Upper lobe of left lung (tissue), 6 donors: Measurements from ENCODE around the gene CD99L2. TPM values are rescaled to one million over a fixed set of nuclear protein-coding genes. Genes with fewer than 3 reads are reported as not detected.

Experiments used
- ATAC-seq, 2 donors: fragments of 200-7000 bp; cut with Tn5 transposase; one replicate each; pipeline ENCODE4 v1.9.1; 2022; ENCODE audit warnings: mild to moderate bottlenecking in 2 of 2, moderate library complexity in 2 of 2; ENCODE audit not compliant: low FRiP score in 2 of 2
- DNase-seq, 2 donors: peaks; one replicate each; pipeline ENCODE4 v3.0.0-alpha.2; 2019 to 2020
- H3K27ac ChIP-seq, 4 donors: fragments of 200-600 bp; sonication (generic); one replicate each; pipeline ENCODE4 v1.5.1; 2016 to 2019
- H3K27me3 ChIP-seq, 4 donors: fragments of 200-600 bp; sonication (generic); one replicate each; pipeline ENCODE4 v1.5.1; 2017 to 2019
- H3K36me3 ChIP-seq, 4 donors: fragments of 200-600 bp; sonication (generic); one replicate each; pipeline ENCODE4 v1.5.1; 2016 to 2019
- H3K4me1 ChIP-seq, 4 donors: fragments of 200-600 bp; sonication (generic); one replicate each; pipeline ENCODE4 v1.5.1; 2018 to 2019
- H3K4me3 ChIP-seq, 4 donors: fragments of 200-600 bp; sonication (generic); one replicate each; pipeline ENCODE4 v1.5.1; 2017 to 2019; ENCODE audit warnings: mild to moderate bottlenecking in 2 of 4, moderate library complexity in 1 of 4
- H3K9me3 ChIP-seq, 4 donors: fragments of 200-600 bp; sonication (generic); one replicate each; pipeline ENCODE4 v1.5.1; 2018 to 2019
- EP300 ChIP-seq, 4 donors: sonication (generic); formaldehyde crosslinking; IDR thresholded peaks; one replicate each; pipeline ENCODE4 v1.5.1; 2017; ENCODE audit warnings: antibody characterized with exemption in 4 of 4, control low read depth in 2 of 4
- POLR2A ChIP-seq, 4 donors: fragments of 450-650 bp; IDR thresholded peaks; one replicate each; pipeline ENCODE4 v1.5.1; 2016 to 2017; ENCODE audit warnings: antibody characterized with exemption in 4 of 4, mild to moderate bottlenecking in 2 of 4
- POLR2AphosphoS5 ChIP-seq, 2 donors: sonication (generic); formaldehyde crosslinking; IDR thresholded peaks; one replicate each; pipeline ENCODE4 v1.5.1; 2017; ENCODE audit warnings: antibody characterized with exemption in 2 of 2
- WGBS, 2 donors: methylation state at CpG; one replicate each; pipeline ENCODE4 v1.1.5; 2017 to 2018; 5-methylcytosine and 5-hydroxymethylcytosine counted together
- total RNA-seq, 6 donors: library from RNA; depleted of rRNA in 4 of 6; stranded (reverse); fragments of >200 nt in 4 of 6; gene quantifications; one replicate each; pipeline versions ENCODE4 v1.1.0 to v1.2.1, GENCODE V29; 2016 to 2021
- TF ChIP-seq, protein P1 (sequence below), 6 experiments: fragments of 450-650 bp in 4 of 6; fragments of 200-600 bp in 2 of 6; sonication (generic) in 2 of 6; IDR thresholded peaks; one replicate each; pipeline ENCODE4 v1.5.1; 2016 to 2019; ENCODE audit warnings: antibody characterized with exemption in 6 of 6
- donor health status: DM: no; HTN: no; CAD: no; lungs with moderate emphysema.
- donor health status: DM: no; HTN: yes; CAD: no; lungs with severe emphysema.

CD99L2 gene
- total RNA-seq, 6 donors from 2014 or later = 16.8 to 41.6 (median 34.9) TPM

DNA sequence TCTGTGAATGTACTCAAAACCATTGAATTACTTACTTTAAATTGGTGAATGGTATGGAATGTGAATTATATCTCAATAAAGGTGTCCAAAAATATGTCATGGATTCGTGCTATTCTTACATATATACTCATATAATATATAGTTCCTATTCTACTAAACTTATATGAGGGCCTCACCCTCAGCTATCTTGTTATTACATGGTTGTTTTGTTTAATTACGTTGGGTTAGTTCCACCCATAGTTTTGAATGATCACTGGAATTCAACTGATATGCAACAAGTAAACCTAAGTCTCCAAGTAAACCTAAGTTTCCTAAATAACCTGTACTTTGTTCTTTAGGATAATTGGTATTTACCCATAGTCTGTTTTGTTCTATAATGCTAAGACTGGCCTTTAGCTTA is 30.6 kb upstream of the CD99L2 start:
- no peak overlapping the region for H3K4me3 ChIP-seq
- no peak for ATAC-seq
- H3K27ac ChIP-seq = no peak overlapping the region
- H3K27me3 ChIP-seq = no peaks in the 10 kb centered on the region
- 64 to 73% methylated on average over 2 of the region's 2 CpGs for WGBS, 2 donors
- TF ChIP-seq EP300 (IDR thresholded peaks at IDR 0.05) (no peak), POLR2AphosphoS5 (IDR thresholded peaks at IDR 0.05) (no peak), POLR2A (IDR thresholded peaks at IDR 0.05) (no peak)
- TF ChIP-seq, protein P1, sequence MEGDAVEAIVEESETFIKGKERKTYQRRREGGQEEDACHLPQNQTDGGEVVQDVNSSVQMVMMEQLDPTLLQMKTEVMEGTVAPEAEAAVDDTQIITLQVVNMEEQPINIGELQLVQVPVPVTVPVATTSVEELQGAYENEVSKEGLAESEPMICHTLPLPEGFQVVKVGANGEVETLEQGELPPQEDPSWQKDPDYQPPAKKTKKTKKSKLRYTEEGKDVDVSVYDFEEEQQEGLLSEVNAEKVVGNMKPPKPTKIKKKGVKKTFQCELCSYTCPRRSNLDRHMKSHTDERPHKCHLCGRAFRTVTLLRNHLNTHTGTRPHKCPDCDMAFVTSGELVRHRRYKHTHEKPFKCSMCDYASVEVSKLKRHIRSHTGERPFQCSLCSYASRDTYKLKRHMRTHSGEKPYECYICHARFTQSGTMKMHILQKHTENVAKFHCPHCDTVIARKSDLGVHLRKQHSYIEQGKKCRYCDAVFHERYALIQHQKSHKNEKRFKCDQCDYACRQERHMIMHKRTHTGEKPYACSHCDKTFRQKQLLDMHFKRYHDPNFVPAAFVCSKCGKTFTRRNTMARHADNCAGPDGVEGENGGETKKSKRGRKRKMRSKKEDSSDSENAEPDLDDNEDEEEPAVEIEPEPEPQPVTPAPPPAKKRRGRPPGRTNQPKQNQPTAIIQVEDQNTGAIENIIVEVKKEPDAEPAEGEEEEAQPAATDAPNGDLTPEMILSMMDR (IDR thresholded peaks at IDR 0.05) = no peak
- H3K4me1 ChIP-seq = no peaks in the 10 kb centered on the region
- DNase-seq = no peak
- peaks cover 0 to under 1% (median 0%) of the 10 kb centered on the region in 4 donors for H3K9me3 ChIP-seq
- H3K36me3 ChIP-seq = no peaks in the 10 kb centered on the region

GRCh38 chrX:150926791-150927190 is 28.3 kb upstream of the CD99L2 start:
- H3K27me3 ChIP-seq = no peaks in the 10 kb centered on the region
- ATAC-seq = no peak
- peaks cover 0 to 4% (median 0%) of the 10 kb centered on the region in 4 donors for H3K9me3 ChIP-seq
- no peak overlapping the region for H3K4me3 ChIP-seq
- no peak overlapping the region for H3K27ac ChIP-seq
- whole genome bisulfite sequencing, 2 donors = 93 to 94% methylated on average over 2 of the region's 2 CpGs
- no peaks in the 10 kb centered on the region for H3K4me1 ChIP-seq
- no peak for DNase-seq
- H3K36me3 ChIP-seq = no peaks in the 10 kb centered on the region
- TF ChIP-seq POLR2A (IDR thresholded peaks at IDR 0.05) = no peak
- no peak for TF ChIP-seq EP300 (IDR thresholded peaks at IDR 0.05)
- TF ChIP-seq, protein P1 (IDR thresholded peaks at IDR 0.05) = no peak
- no peak for TF ChIP-seq POLR2AphosphoS5 (IDR thresholded peaks at IDR 0.05)

GRCh38 chrX:150926304-150926703 is 27.8 kb upstream of the CD99L2 start:
- Histone ChIP-seq H3K36me3 (no peaks in the 10 kb centered on the region), H3K27ac (no peak overlapping the region), H3K27me3 (no peaks in the 10 kb centered on the region), H3K4me3 (no peak overlapping the region), H3K9me3 (peaks cover 0 to 4% (median 0%) of the 10 kb centered on the region in 4 donors), H3K4me1 (no peaks in the 10 kb centered on the region)
- DNase-seq = no peak
- no peak for ATAC-seq
- TF ChIP-seq POLR2AphosphoS5 (IDR thresholded peaks at IDR 0.05) = no peak
- TF ChIP-seq POLR2A (IDR thresholded peaks at IDR 0.05) = no peak
- no peak for TF ChIP-seq EP300 (IDR thresholded peaks at IDR 0.05)
- TF ChIP-seq, protein P1 (IDR thresholded peaks at IDR 0.05) = no peak
- 85 to 90% methylated on average over 1 to 2 of the region's 2 CpGs for WGBS, 2 donors

GRCh38 chrX:150919401-150919800 is 20.9 kb upstream of the CD99L2 start:
- Histone ChIP-seq H3K36me3 (no peaks in the 10 kb centered on the region), H3K4me1 (no peaks in the 10 kb centered on the region), H3K27me3 (no peaks in the 10 kb centered on the region), H3K27ac (no peak overlapping the region), H3K4me3 (no peak overlapping the region), H3K9me3 (peaks cover 0 to 4% (median 0%) of the 10 kb centered on the region in 4 donors)
- DNase-seq = no peak
- TF ChIP-seq, protein P1 (IDR thresholded peaks at IDR 0.05) = no peak
- no peak for TF ChIP-seq POLR2A (IDR thresholded peaks at IDR 0.05)
- no peak for TF ChIP-seq POLR2AphosphoS5 (IDR thresholded peaks at IDR 0.05)
- TF ChIP-seq EP300 (IDR thresholded peaks at IDR 0.05) = no peak
- ATAC-seq = no peak

DNA sequence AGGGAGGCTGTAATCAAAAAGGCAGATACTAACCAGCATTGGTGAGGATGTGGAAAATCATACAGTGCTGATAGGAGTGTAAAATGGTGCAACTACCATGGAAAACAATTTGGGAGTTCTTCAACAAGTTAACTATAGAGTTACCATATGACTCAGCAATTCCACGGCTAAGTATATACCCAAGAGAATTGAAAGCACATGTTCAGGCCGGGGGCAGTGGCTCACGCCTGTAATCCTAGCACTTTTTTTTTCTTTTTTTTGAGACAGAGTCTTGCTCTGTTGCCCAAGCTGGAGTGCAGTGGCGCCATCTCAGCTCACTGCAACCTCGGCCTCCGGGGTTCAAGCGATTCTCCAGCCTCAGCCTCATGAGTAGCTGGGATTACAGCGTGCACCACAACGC is 15.0 kb upstream of the CD99L2 start:
- TF ChIP-seq EP300 (IDR thresholded peaks at IDR 0.05) (no peak), POLR2AphosphoS5 (IDR thresholded peaks at IDR 0.05) (no peak), POLR2A (IDR thresholded peaks at IDR 0.05) (no peak)
- TF ChIP-seq, protein P1 (IDR thresholded peaks at IDR 0.05) = no peak
- 79 to 85% methylated on average over 5 to 9 of the region's 9 CpGs for WGBS, 2 donors
- Histone ChIP-seq H3K27ac (no peak overlapping the region), H3K36me3 (no peaks in the 10 kb centered on the region), H3K9me3 (no peaks in the 10 kb centered on the region), H3K4me3 (no peak overlapping the region), H3K27me3 (no peaks in the 10 kb centered on the region), H3K4me1 (no peaks in the 10 kb centered on the region)
- no peak for DNase-seq
- no peak for ATAC-seq
